T-cell (primary cell): ENCODE results near the gene MTRF1L. TPM values are rescaled to one million over a fixed set of nuclear protein-coding genes. Genes with fewer than 3 reads are reported as not detected.
A peak's percentile ranks its signal among the peaks of the same experiment; 100 is the strongest.

Source experiments
- ATAC-seq, 4 experiments: fragments of 200-7000 bp in 3 of 4; fragments of 150-1000 bp in 1 of 4; cut with Tn5 transposase; replicated peaks in 1 of 4; 1 replicate in 3 of 4; 2 replicates in 1 of 4; pipeline ENCODE4 v1.10.0; 2021; ENCODE audit warnings: moderate library complexity in 3 of 4, mild to moderate bottlenecking in 2 of 4, moderate number of reproducible peaks in 1 of 4
- CTCF ChIA-PET, 2 donors: fragments of 300-600 bp; sonication (Branson Sonifier 250); formaldehyde crosslinking; loops; one replicate each; lab custom pipeline; 2022; ENCODE audit warnings: antibody characterized with exemption in 2 of 2; lab: Charles Lee
- POLR2A ChIA-PET, 2 donors: fragments of 300-600 bp; sonication (Branson Sonifier 250); formaldehyde crosslinking; loops; one replicate each; lab custom pipeline; 2022; ENCODE audit warnings: antibody characterized with exemption in 2 of 2; lab: Charles Lee
- DNase-seq, 35 experiments: peaks; one replicate each; pipeline versions ENCODE4 v3.0.0 to v3.0.0-alpha.2; 2013 to 2023
- H3K27ac ChIP-seq: one replicate; pipeline ENCODE4 v1.5.1; 2013; ENCODE audit warnings: low read length
- H3K27me3 ChIP-seq, 2 experiments: replicated peaks in 1 of 2; 1 replicate in 1 of 2; 2 replicates in 1 of 2; pipeline versions ENCODE4 v1.6.1 to v1.7.0; 2013; ENCODE audit warnings: low read length in 1 of 2, mixed read lengths in 1 of 2; ENCODE audit not compliant: control insufficient read depth in 2 of 2, insufficient read depth in 2 of 2; ENCODE audit errors: extremely low read depth in 1 of 2
- H3K36me3 ChIP-seq, 2 donors: 1 replicate in 1 of 2; 2 replicates in 1 of 2; pipeline versions ENCODE4 v1.6.1 to v1.7.0; 2013; ENCODE audit warnings: low read length in 1 of 2; ENCODE audit not compliant: control insufficient read depth in 2 of 2, insufficient read depth in 1 of 2; ENCODE audit errors: extremely low read depth in 1 of 2
- H3K4me1 ChIP-seq, 2 experiments: 1 replicate in 1 of 2; 2 replicates in 1 of 2; pipeline versions ENCODE4 v1.6.1 to v1.7.0; 2013; ENCODE audit warnings: low read length in 2 of 2, mixed read lengths in 1 of 2; ENCODE audit not compliant: insufficient read depth in 2 of 2, control insufficient read depth in 1 of 2; ENCODE audit errors: extremely low read depth in 1 of 2
- H3K4me3 ChIP-seq, 2 donors: 1 replicate in 1 of 2; 2 replicates in 1 of 2; pipeline versions ENCODE4 v1.5.1 to v1.7.0; 2013; ENCODE audit warnings: mild to moderate bottlenecking in 2 of 2, low read length in 1 of 2, moderate library complexity in 1 of 2; ENCODE audit not compliant: control insufficient read depth in 1 of 2; ENCODE audit errors: extremely low read depth in 1 of 2
- H3K9me3 ChIP-seq: 2 replicates; pipeline ENCODE4 v1.7.0; 2013
- H3K27ac Mint-ChIP-seq, 2 donors: one replicate each; pipeline ENCODE4 v1.8.0; 2020 to 2021; ENCODE audit warnings: mild to moderate bottlenecking in 2 of 2, mixed read lengths in 2 of 2
- H3K27me3 Mint-ChIP-seq, 2 donors: one replicate each; pipeline ENCODE4 v1.8.0; 2021 to 2022; ENCODE audit warnings: mixed read lengths in 2 of 2
- H3K36me3 Mint-ChIP-seq: one replicate; pipeline ENCODE4 v1.8.0; 2021; ENCODE audit warnings: mixed read lengths
- H3K4me1 Mint-ChIP-seq, 3 donors: one replicate each; pipeline ENCODE4 v1.8.0; 2020 to 2022; ENCODE audit warnings: mixed read lengths in 3 of 3, mild to moderate bottlenecking in 1 of 3
- H3K4me3 Mint-ChIP-seq, 3 donors: one replicate each; pipeline ENCODE4 v1.8.0; 2020 to 2022; ENCODE audit warnings: mild to moderate bottlenecking in 3 of 3, mixed read lengths in 3 of 3, moderate library complexity in 3 of 3
- H3K9me3 Mint-ChIP-seq, 3 donors: one replicate each; pipeline ENCODE4 v1.8.0; 2020 to 2022; ENCODE audit warnings: mixed read lengths in 3 of 3
- WGBS: methylation state at CpG from one replicate; pipeline ENCODE4 v1.1.5; 2013; ENCODE audit warnings: missing lambda C conversion rate; ENCODE audit not compliant: insufficient coverage; 5-methylcytosine and 5-hydroxymethylcytosine counted together
- total RNA-seq, 35 experiments: library from RNA in 6 of 35; stranded (reverse) in 6 of 35; fragments of 120-200 nt in 1 of 35; gene quantifications; one replicate each; pipeline versions ENCODE4 v1.2.1 to v1.2.4 and lab custom pipeline; 2013 to 2026

The MTRF1L gene
- total RNA-seq, 5 donors from 2014 or later (not counting 1 experiment from before 2014, with no cell fraction given): 7.0 to 12.2 (median 11.0) TPM

DNA sequence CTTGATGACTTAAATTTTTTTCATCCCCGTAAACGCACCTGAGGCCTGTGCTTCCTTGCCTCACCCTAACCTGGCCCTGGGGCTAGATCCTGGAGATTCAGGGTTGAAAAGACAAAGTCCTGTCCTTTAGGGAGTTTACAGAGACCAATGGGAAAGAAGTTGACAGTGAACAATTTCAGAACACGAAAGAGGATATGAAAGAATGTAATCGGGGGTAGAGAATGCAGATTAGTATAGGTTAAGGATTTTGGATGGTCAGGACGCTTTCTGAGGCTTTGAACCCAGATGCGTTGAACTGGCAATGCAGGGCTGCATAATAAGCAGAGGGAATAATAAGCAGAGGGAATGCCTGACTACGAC, 18.0 kb downstream of the MTRF1L start:
- Mint-ChIP-seq H3K4me3 (peak overlapping the region; percentile 93 to 98 (median 95)), H3K27me3 (no peaks in the 10 kb centered on the region), H3K4me1 (peaks cover 42 to 52% (median 45%) of the 10 kb centered on the region in 3 donors), H3K36me3 (peaks cover 4% of the 10 kb centered on the region), H3K9me3 (no peaks in the 10 kb centered on the region), H3K27ac (peak overlapping the region; percentile 98)
- Histone ChIP-seq H3K27me3 (peaks cover 0 to 3% of the 10 kb centered on the region in 2 experiments), H3K9me3 (no peaks in the 10 kb centered on the region), H3K4me3 (peak overlapping the region in 1 of 2 donors; percentile 76), H3K27ac (peak overlapping the region; percentile 88), H3K4me1 (peaks cover 17 to 31% of the 10 kb centered on the region in 2 experiments), H3K36me3 (peaks cover 0 to 3% of the 10 kb centered on the region in 2 donors)
- 5% methylated on average over 5 of the region's 7 CpGs for WGBS
- ChIA-PET CTCF (no interaction called here), POLR2A (no interaction called here)
- no peak for DNase-seq
- no peak for ATAC-seq

GRCh38 chr6:152983637-152984512, 18.6 kb downstream of the MTRF1L start:
- CTCF ChIA-PET: interaction anchor here (0.6 to 1.3 kb wide), 5 partner anchors 12 to 41 kb away, joined by 3 to 5 read pairs (median 4); no protein-coding TSS in a partner anchor

GRCh38 chr6:152982904-152983636, 19.4 kb downstream of the MTRF1L start, which contains the start of gene FBXO5:
TSS of gene FBXO5 (minus strand) at chr6:152983041. CDS start at chr6:152982959, 82 bp downstream.
- H3K4me1 ChIP-seq: peaks cover 17 to 31% of the 10 kb centered on the region in 2 experiments
- POLR2A ChIA-PET: interaction anchor here in 1 of 2 donors (1.0 kb wide), 1 partner anchor 20 kb away, joined by 3 read pairs; no protein-coding TSS in a partner anchor
- CTCF ChIA-PET: interaction anchor here in 1 of 2 donors (0.7 to 1.3 kb wide), 4 partner anchors 12 to 35 kb away, joined by 3 to 5 read pairs (median 4); no protein-coding TSS in a partner anchor
- ATAC-seq (peak; percentile 92 to 96 (median 94)), DNase-seq (peak; percentile 89 to 98 (median 95))
- H3K9me3 ChIP-seq: no peaks in the 10 kb centered on the region
- H3K27me3 ChIP-seq: peaks cover 0 to 3% of the 10 kb centered on the region in 2 experiments
- Mint-ChIP-seq H3K4me3 (peak within 1 kb of the TSS; percentile 93 to 98 (median 95)), H3K4me1 (peaks cover 42 to 58% (median 48%) of the 10 kb centered on the region in 3 donors), H3K9me3 (no peaks in the 10 kb centered on the region), H3K27me3 (no peaks in the 10 kb centered on the region), H3K27ac (peak within 1 kb of the TSS; percentile 98), H3K36me3 (peaks cover 7% of the 10 kb centered on the region)
- peak within 1 kb of the TSS; percentile 76 to 88 for H3K4me3 ChIP-seq
- peaks cover 0 to 3% of the 10 kb centered on the region in 2 donors for H3K36me3 ChIP-seq
- peak within 1 kb of the TSS; percentile 88 for H3K27ac ChIP-seq
- under 1% methylated on average over 62 of the region's 66 CpGs for WGBS

More at GRCh38 chr6:152983637-152984512, 18.6 kb downstream of the MTRF1L start:
- H3K9me3 ChIP-seq: no peaks in the 10 kb centered on the region
- ATAC-seq (peak in 2 of 4 experiments; percentile 12 to 19), DNase-seq (peak in 30 of 35 experiments; percentile 12 to 95 (median 84))
- peak overlapping the region; percentile 93 to 98 (median 95) for H3K4me3 Mint-ChIP-seq
- peaks cover 42 to 55% (median 48%) of the 10 kb centered on the region in 3 donors for H3K4me1 Mint-ChIP-seq
- 0% methylated on average over 24 of the region's 38 CpGs for WGBS
- H3K4me1 ChIP-seq: peaks cover 17 to 31% of the 10 kb centered on the region in 2 experiments
- peaks cover 0 to 3% of the 10 kb centered on the region in 2 experiments for H3K27me3 ChIP-seq
- POLR2A ChIA-PET: interaction anchor here in 1 of 2 donors (1.0 kb wide), 1 partner anchor 19 kb away, joined by 3 read pairs; no protein-coding TSS in a partner anchor
- no peaks in the 10 kb centered on the region for H3K27me3 Mint-ChIP-seq
- H3K4me3 ChIP-seq: peak overlapping the region; percentile 76 to 88
- H3K27ac Mint-ChIP-seq: peak overlapping the region; percentile 98
- H3K9me3 Mint-ChIP-seq: no peaks in the 10 kb centered on the region
- H3K27ac ChIP-seq: peak overlapping the region; percentile 88
- peaks cover 4% of the 10 kb centered on the region for H3K36me3 Mint-ChIP-seq
- H3K36me3 ChIP-seq: peaks cover 0 to 3% of the 10 kb centered on the region in 2 donors

DNA sequence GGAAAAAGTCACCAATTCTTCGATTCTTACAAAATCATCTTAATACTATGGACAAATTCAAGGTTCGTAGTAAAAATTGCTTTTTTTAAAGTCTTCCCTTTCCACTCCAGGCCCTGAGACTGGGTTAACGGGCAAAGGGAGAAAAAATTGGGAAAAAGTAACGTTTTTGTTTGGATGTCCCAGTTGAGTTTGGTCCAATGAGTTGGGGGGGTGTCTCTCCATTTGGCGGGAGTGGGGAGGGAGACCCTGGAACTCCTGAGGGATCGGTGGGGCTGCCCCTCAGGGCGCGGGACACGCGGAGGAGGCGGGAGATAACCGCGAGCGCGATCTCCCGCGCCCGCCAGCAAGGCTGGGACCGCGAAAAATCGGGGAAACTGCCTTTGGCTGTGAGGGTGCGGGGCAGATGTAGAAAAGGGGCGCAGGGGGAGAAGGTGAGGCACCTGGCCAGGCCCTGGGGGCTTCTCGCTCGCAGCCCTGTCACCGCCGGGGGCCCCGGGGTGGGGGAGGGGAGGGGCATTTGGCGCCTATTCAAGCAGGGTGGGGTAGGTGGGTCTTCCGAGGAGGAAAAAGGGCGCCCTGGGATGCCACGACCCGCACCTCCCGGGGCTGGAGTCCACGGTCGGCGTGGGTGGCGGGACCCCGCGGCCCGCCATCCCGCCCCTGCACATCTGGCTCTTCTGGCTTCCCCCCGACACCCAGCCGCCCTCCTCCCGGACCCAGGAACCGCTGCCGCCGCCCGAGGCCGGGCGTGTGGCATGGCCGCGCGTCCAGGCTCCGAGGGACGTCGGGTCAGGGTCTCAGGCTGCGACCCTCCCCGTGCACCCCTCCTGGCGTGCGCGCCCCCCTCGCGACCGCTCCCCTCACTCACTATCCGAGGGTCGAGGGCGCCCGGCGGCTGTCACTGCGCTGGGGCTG, 20.3 kb downstream of the MTRF1L start:
- ChIA-PET CTCF (interaction anchor here in 1 of 2 donors (1.0 to 1.3 kb wide), 2 partner anchors 13 to 16 kb away, joined by 3 to 5 read pairs; no protein-coding TSS in a partner anchor), POLR2A (interaction anchor here in 1 of 2 donors (1.0 kb wide), 1 partner anchor 21 kb away, joined by 3 read pairs; no protein-coding TSS in a partner anchor)
- Mint-ChIP-seq H3K27ac (no peak overlapping the region), H3K4me3 (peak overlapping the region; percentile 93 to 98 (median 95)), H3K27me3 (no peaks in the 10 kb centered on the region), H3K9me3 (no peaks in the 10 kb centered on the region), H3K4me1 (peaks cover 40 to 59% (median 52%) of the 10 kb centered on the region in 3 donors), H3K36me3 (peaks cover 7% of the 10 kb centered on the region)
- Histone ChIP-seq H3K27me3 (peaks cover 0 to 3% of the 10 kb centered on the region in 2 experiments), H3K27ac (no peak overlapping the region), H3K36me3 (peaks cover 0 to 3% of the 10 kb centered on the region in 2 donors), H3K9me3 (no peaks in the 10 kb centered on the region), H3K4me1 (peaks cover 17 to 31% of the 10 kb centered on the region in 2 experiments), H3K4me3 (peak overlapping the region; percentile 76 to 88)
- DNase-seq (no peak), ATAC-seq (no peak)
- WGBS: 1% methylated on average over 65 of the region's 71 CpGs

- DNase-seq (no peak), ATAC-seq (no peak)
- H3K27ac ChIP-seq: no peak overlapping the region
- peaks cover 0 to 3% of the 10 kb centered on the region in 2 experiments for H3K27me3 ChIP-seq
- Mint-ChIP-seq H3K4me1 (peaks cover 45 to 62% (median 53%) of the 10 kb centered on the region in 3 donors), H3K9me3 (no peaks in the 10 kb centered on the region), H3K27ac (no peak overlapping the region), H3K27me3 (no peaks in the 10 kb centered on the region), H3K4me3 (peak overlapping the region; percentile 31 to 79 (median 32)), H3K36me3 (peaks cover 12% of the 10 kb centered on the region)
- H3K4me3 ChIP-seq: no peak overlapping the region
- WGBS: no CpG with 5 or more reads among the region's 2 CpGs
- no peaks in the 10 kb centered on the region for H3K36me3 ChIP-seq
- ChIA-PET CTCF (no interaction called here), POLR2A (interaction anchor here in 1 of 2 donors (0.6 kb wide), 1 partner anchor 19 kb away, joined by 4 read pairs; no protein-coding TSS in a partner anchor)
- no peaks in the 10 kb centered on the region for H3K9me3 ChIP-seq
- peaks cover 17 to 31% of the 10 kb centered on the region in 2 experiments for H3K4me1 ChIP-seq
These were observed 21.3 kb downstream of the MTRF1L start for GRCh38 chr6:152981219-152981618.
